GM12878 (cell line): Measurements from ENCODE around the gene NIPA2. TPM values are rescaled to one million over a fixed set of nuclear protein-coding genes. Genes with fewer than 3 reads are reported as not detected.

Source experiments
- ATAC-seq: fragments of 200-7000 bp; cut with Tn5 transposase; 3 replicates; pipeline ENCODE4 v1.9.1; 2020; ENCODE audit warnings: mild to moderate bottlenecking, moderate library complexity
- BruUV-seq: library from RNA; stranded (reverse); fragments of 400-500 nt; replicated peaks from 2 replicates; lab custom pipeline; 2021; lab: Mats Ljungman, UMichigan
- CTCF ChIA-PET: fragments of 300-600 bp; sonication (Branson Sonifier 250); formaldehyde crosslinking; extraction: SDS; loops from one replicate; lab custom pipeline; 2021; ENCODE audit warnings: inconsistent platforms; lab: Yijun Ruan, JAX
- POLR2A ChIA-PET: fragments of 350-600 bp; formaldehyde crosslinking; extraction: SDS; loops from one replicate; lab custom pipeline; 2021; ENCODE audit warnings: inconsistent platforms; lab: Charles Lee
- RAD21 ChIA-PET: fragments of 300-600 bp; sonication (Branson Sonifier 250); formaldehyde crosslinking; loops from one replicate; lab custom pipeline; 2023; ENCODE audit warnings: antibody characterized with exemption; ENCODE audit not compliant: unreplicated experiment; lab: Charles Lee
- SMC1A ChIA-PET: fragments of 300-600 bp; sonication (Branson Sonifier 250); formaldehyde crosslinking; loops from one replicate; lab custom pipeline; 2023; ENCODE audit not compliant: unreplicated experiment, uncharacterized antibody; lab: Charles Lee
- DNase-seq: peaks from one replicate; pipeline ENCODE4 v3.0.0-alpha.2; 2011; ENCODE audit warnings: low read depth, low spot score
- FAIRE-seq: peaks from 3 replicates; lab custom pipeline; 2011; peaks lifted over from hg19 to GRCh38; lab: Jason Lieb, UNC
- H2AFZ ChIP-seq: 2 replicates; pipeline ENCODE4 v1.6.0; 2011; ENCODE audit warnings: low read depth, low read length, control low read depth; ENCODE audit not compliant: control insufficient read depth
- H3K27ac ChIP-seq: 2 replicates; pipeline ENCODE4 v1.5.1; 2011; ENCODE audit warnings: control low read depth; ENCODE audit not compliant: control insufficient read depth, insufficient read depth
- H3K27me3 ChIP-seq, 2 experiments: replicated peaks in 1 of 2; 2 replicates each; pipeline versions ENCODE4 v1.6.0 to v1.6.1; 2011; ENCODE audit warnings: low read length in 1 of 2; ENCODE audit not compliant: control insufficient read depth in 2 of 2, insufficient read depth in 2 of 2
- H3K36me3 ChIP-seq, 2 experiments: 2 replicates each; pipeline ENCODE4 v1.5.1; 2011; ENCODE audit warnings: low read length in 1 of 2; ENCODE audit not compliant: control insufficient read depth in 2 of 2, insufficient read depth in 2 of 2
- H3K4me1 ChIP-seq: 2 replicates; pipeline ENCODE4 v1.6.1; 2011; ENCODE audit warnings: mild to moderate bottlenecking, low read length, moderate library complexity, mixed read lengths; ENCODE audit not compliant: control insufficient read depth, insufficient read depth
- H3K4me2 ChIP-seq: 2 replicates; pipeline ENCODE4 v1.6.0; 2011; ENCODE audit warnings: control low read depth; ENCODE audit not compliant: control insufficient read depth, insufficient read depth
- H3K4me3 ChIP-seq: fragments of 200-600 bp; sonication (generic); 2 replicates; pipeline ENCODE4 v1.5.1; 2016
- H3K79me2 ChIP-seq: 2 replicates; pipeline ENCODE4 v1.6.0; 2011; ENCODE audit warnings: low read length; ENCODE audit not compliant: control insufficient read depth, insufficient read depth
- H3K9ac ChIP-seq: 2 replicates; pipeline ENCODE4 v1.8.0; 2011; ENCODE audit warnings: low read length, control low read depth, mixed read lengths; ENCODE audit not compliant: control insufficient read depth, insufficient read depth
- H3K9me3 ChIP-seq: replicated peaks from 3 replicates; pipeline ENCODE4 v1.5.1; 2011; ENCODE audit warnings: mild to moderate bottlenecking, low read length; ENCODE audit not compliant: control insufficient read depth, insufficient read depth
- H4K20me1 ChIP-seq: 2 replicates; pipeline ENCODE4 v1.6.0; 2011; ENCODE audit not compliant: control insufficient read depth, insufficient read depth
- HSF1 ChIP-seq: fragments of 150-350 bp; IDR thresholded peaks from 2 replicates; pipeline ENCODE4 v1.6.1; 2014; ENCODE audit warnings: mild to moderate bottlenecking, low read depth, low read length
- IRF3 ChIP-seq: fragments of 450-650 bp; IDR thresholded peaks from 2 replicates; pipeline ENCODE4 v1.6.1; 2014; ENCODE audit warnings: mild to moderate bottlenecking
- KLF5 ChIP-seq: fragments of 450-650 bp; IDR thresholded peaks from 2 replicates; pipeline ENCODE4 v1.6.1; 2014; ENCODE audit warnings: mild to moderate bottlenecking; ENCODE audit not compliant: partially characterized antibody
- PKNOX1 ChIP-seq: fragments of 450-650 bp; IDR thresholded peaks from 2 replicates; pipeline ENCODE4 v1.6.1; 2016; ENCODE audit warnings: mild to moderate bottlenecking
- POLR2AphosphoS5 ChIP-seq: IDR thresholded peaks from 2 replicates; pipeline ENCODE4 v1.6.1; 2011; ENCODE audit warnings: mild to moderate bottlenecking, low read length, inconsistent platforms
- SMAD5 ChIP-seq: IDR thresholded peaks from 2 replicates; pipeline ENCODE4 v1.6.1; 2016; ENCODE audit warnings: antibody characterized with exemption, low read depth
- WGBS: methylation state at CpG from one replicate; pipeline ENCODE4 v1.1.6; 2016; ENCODE audit warnings: low lambda C conversion rate; ENCODE audit not compliant: insufficient replicate concordance, insufficient coverage; ENCODE audit errors: missing lambda C conversion rate; 5-methylcytosine and 5-hydroxymethylcytosine counted together
- in situ Hi-C: fragments of 300-500 bp; cut with MboI; formaldehyde crosslinking; loops from 9 replicates; pipeline ENCODE4 v1.14.3; 2018; ENCODE audit warnings: mixed read lengths
- intact Hi-C: fragments of 100-400 bp; cut with micrococcal nuclease; formaldehyde crosslinking; loops from one replicate; pipeline ENCODE4 v1.14.2; 2022; ENCODE audit not compliant: unreplicated experiment
- polyA plus RNA-seq, 11 experiments: library from polyadenylated mRNA; depleted of rRNA in 4 of 11; unstranded in 6 of 11; stranded (reverse) in 5 of 11; fragments of >200 nt; fragmentation: Nextera tagmentation in 4 of 11; fragmentation: Illumina TruSeq in 1 of 11; extraction: Ambion mirVana in 4 of 11; extraction: Trizol in 1 of 11; gene quantifications; 1 replicate in 1 of 11; 2 replicates in 10 of 11; pipeline versions ENCODE4 v1.2.1 to v1.2.3, GENCODE V29; 2011 to 2016; ENCODE audit warnings: inconsistent platforms in 2 of 11, missing spikeins in 2 of 11, low read depth in 1 of 11
- total RNA-seq, 4 experiments: library from RNA; depleted of rRNA in 3 of 4; stranded (reverse); fragments of >200 nt in 3 of 4; fragmentation: Illumina TruSeq in 1 of 4; extraction: Trizol in 1 of 4; gene quantifications; 2 replicates each; pipeline versions ENCODE4 v1.2.1 to v1.2.3, GENCODE V29; 2013 to 2021

NIPA2 gene
- total and polyA plus RNA-seq, 10 of the 15 experiments (the other 5 are each of a cell fraction or from before 2014, with no cell fraction given), result 24.4 to 159 (median 96.5) TPM

GRCh38 chr15:22855791-22856190 is 17.3 kb downstream of the NIPA2 start:
- ChIA-PET CTCF (no interaction called here), POLR2A (interaction anchor here (1.1 to 1.8 kb wide), 2 partner anchors 10 kb away, joined by 3 to 5 read pairs; no protein-coding TSS in a partner anchor), RAD21 (no interaction called here)
- no peak for FAIRE-seq
- H3K27ac ChIP-seq, result no peak overlapping the region
- TF ChIP-seq PKNOX1 (no peak), HSF1 (no peak), KLF5 (no peak), SMAD5 (no peak), POLR2AphosphoS5 (0 out of 2 replicates have a peak, but pooled peaks have one; percentile 27), IRF3 (no peak)
- TF ChIP-seq, all 136 proteins: peak for 1
- 88% methylated on average over 4 of the region's 4 CpGs for WGBS
- intact Hi-C loops (loop anchor here (10.0 kb wide), 2 partner anchors 69 to 119 kb away; no protein-coding TSS in a partner anchor), in situ Hi-C loops (loop anchor here (5.0 kb wide), 1 partner anchor 57 kb away; no protein-coding TSS in a partner anchor)
- Histone ChIP-seq H3K4me3 (no peak overlapping the region), H3K9ac (no peak overlapping the region), H3K79me2 (peaks cover 6% of the 10 kb centered on the region), H2AFZ (no peak overlapping the region), H3K36me3 (peaks cover 12 to 46% of the 10 kb centered on the region in 2 experiments), H3K4me1 (no peaks in the 10 kb centered on the region), H4K20me1 (no peaks in the 10 kb centered on the region), H3K9me3 (no peaks in the 10 kb centered on the region), H3K27me3 (no peaks in the 10 kb centered on the region), H3K4me2 (no peak overlapping the region)
- DNase-seq (no peak), ATAC-seq (no peak)
- SMC1A ChIA-PET, result no interaction called here
- BruUV-seq, result no TSS peak
